VCaP (cell line): Measurements from ENCODE around the gene GSAP.

Experiments used
- H3K27ac ChIP-seq: fragments of 450-650 bp; 2 replicates; pipeline ENCODE4 v1.5.1; 2017
- CTCF ChIP-seq: fragments of 450-650 bp; conservative IDR thresholded peaks from 2 replicates; pipeline ENCODE4 v1.5.1; 2017; ENCODE audit warnings: mild to moderate bottlenecking, moderate library complexity

The GSAP gene

DNA sequence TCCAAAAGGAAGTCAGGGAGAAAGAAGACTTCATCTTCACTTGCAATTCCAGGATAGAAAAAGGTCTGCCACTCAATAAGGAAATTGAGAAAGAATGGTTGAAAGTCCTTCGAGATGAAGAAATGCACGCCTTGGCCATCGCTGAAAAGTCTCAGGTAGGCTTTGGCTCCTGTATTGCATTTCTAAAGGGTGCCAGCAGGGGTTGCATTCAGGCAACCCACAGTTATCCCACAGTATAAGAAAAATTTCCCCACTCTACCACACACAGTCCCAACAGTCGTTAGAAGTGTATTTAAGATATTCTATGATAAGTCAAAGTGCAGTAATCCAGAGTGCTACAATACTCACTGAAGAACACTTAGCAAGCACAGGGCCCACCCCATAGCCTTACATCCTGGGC is 123.1 kb downstream of the GSAP start:
- no peak for TF ChIP-seq CTCF
- H3K27ac ChIP-seq, result no peak overlapping the region

GRCh38 chr7:77290425-77290824 is 125.7 kb downstream of the GSAP start:
- TF ChIP-seq CTCF, result no peak
- no peak overlapping the region for H3K27ac ChIP-seq

DNA sequence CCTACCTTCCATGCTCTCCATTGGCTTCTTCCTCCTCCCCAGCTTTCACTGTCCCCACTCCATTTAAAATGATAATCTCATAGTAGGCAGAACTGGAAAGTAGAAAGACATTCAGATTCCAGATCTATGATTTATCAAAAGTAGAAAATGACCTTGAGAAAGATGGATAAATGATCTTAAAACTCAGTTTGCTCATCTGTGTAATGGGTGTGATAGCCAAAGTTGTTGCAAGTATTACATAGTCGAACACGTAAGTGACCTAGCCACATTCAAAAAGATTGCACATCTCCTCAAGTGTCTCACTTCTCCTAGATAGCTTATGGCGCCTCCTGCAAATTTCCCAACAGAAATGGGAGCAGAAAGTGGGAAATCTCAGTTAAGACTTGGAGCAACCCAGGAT is 126.8 kb downstream of the GSAP start:
- H3K27ac ChIP-seq, result no peak overlapping the region
- no peak for TF ChIP-seq CTCF

DNA sequence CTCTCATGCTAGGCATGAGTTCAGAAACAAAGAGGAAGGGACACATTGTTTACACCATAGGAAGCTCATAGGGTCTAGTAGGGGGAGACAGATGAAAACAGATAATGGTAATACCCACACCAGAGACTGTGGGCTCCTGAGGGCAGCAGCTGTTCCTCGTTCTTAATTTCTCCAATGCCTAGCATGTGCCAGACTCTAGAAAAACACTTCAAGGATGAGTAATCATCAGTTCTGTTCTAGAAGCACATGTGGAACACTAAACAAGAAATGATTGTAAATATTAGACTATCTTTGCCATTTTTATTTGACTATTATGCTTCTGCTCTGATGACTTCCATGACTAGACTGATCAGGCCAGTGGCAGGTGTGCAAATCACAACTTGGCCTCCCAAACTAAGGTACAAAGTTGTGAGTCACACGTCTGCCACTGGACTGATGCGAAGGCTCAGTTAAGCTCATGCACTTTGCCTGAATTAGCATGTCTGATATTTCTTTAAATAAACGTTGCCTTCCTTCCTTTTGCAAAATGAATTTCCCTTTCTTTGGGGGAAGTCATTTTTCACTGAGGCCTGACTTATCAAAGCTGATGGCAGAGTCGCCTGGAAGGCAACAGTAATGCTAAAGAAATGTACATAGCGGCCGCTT is 127.4 kb downstream of the GSAP start:
- no peak for TF ChIP-seq CTCF
- H3K27ac ChIP-seq, result no peak overlapping the region

DNA sequence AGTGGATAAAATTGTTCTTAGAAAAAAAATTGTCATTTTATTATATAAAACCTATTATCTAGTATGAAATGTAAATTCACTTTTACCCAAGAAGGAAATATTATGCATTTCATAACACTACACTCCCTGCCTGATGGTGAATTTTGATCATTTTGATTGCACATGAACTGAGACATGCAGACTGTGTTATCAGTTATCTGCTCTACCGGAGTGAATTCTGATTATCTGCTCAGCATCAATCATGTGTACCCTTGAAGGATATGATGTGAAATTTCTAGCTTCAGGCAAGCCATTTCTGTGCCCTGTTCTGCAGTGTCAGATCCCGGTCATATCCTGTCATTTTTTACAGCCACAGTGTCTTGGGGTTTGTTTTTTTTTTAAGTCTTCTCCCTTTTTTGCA is 131.5 kb downstream of the GSAP start:
- no peak for TF ChIP-seq CTCF
- no peak overlapping the region for H3K27ac ChIP-seq

DNA sequence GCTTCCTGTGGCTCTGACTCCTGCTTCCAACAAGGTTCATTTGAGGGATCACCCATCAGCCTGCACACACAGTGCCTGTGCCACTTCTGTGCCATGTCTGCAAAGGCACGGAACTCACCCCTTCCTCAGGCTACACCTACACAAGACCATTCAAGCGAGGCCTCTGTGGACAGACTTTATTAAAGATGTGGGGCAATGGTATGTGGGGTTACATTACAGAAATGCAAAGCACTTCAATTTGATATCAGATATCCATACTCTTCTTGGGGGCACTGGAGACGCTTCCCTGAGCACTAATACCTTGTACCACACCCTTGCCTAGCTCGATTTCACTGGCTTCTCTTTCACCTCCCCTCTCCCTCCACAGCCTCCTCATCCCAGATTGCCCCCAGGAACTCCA is 132.1 kb downstream of the GSAP start:
- TF ChIP-seq CTCF, result no peak

DNA sequence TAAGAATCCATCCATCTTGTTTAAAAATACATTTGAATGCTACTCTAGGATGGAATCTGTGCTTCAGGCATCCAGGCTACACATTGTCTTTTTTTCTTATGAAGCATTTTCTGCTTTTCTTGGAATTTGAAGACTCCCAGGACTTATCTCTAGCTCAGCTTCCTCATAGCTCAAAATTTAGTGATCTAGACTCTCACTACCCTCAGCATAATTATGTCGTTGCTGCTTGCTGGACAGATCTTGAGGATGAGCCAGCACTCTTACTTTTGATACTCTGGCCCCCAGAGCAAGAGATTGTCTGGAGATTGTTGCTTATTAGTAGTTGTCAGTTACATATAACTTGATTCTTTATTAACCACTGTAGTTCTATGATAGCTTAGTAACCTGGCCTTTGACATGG is 133.3 kb downstream of the GSAP start:
- TF ChIP-seq CTCF, result no peak
- H3K27ac ChIP-seq, result no peak overlapping the region

More for the DNA sequence above, 132.1 kb downstream of the GSAP start:
- no peak overlapping the region for H3K27ac ChIP-seq
